ENCODE data around the gene L3MBTL4.

GRCh38 chr18:5909125-5909524, 505.6 kb downstream of the L3MBTL4 start:
- TF ChIP-seq CTCF (IDR thresholded peaks at IDR 0.05): no peak
- no peak for TF ChIP-seq POLR2A (IDR thresholded peaks at IDR 0.05)
